GM12872 (cell line): ENCODE results near the gene TNS1.

Experiments used
- TF ChIP-seq, protein P1 (sequence below): IDR thresholded peaks from 3 replicates; pipeline ENCODE4 v1.5.1; 2011; ENCODE audit warnings: low read depth, mild to moderate bottlenecking, low read length, moderate library complexity; ENCODE audit not compliant: insufficient read depth

Gene TNS1

DNA sequence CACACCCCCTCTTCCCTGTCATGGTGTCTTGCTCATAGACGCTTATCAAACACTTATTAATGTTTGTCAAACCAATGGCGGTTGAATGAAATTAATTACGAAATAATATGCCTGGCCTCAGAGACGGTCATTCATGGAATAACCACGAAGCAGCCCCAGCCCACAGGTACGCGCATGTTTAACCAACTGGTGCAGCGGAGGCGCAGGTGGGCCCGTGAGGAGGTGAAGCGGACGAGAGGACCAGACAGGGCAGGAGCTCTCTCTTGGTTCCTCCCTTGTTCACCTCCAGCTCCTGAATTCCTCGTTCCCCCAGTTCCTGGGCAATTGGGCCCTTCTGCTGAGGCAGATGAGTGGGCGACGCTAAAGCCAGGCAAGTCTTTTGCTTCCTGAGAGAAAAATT is 169.8 kb downstream of the TNS1 start:
- TF ChIP-seq, protein P1, sequence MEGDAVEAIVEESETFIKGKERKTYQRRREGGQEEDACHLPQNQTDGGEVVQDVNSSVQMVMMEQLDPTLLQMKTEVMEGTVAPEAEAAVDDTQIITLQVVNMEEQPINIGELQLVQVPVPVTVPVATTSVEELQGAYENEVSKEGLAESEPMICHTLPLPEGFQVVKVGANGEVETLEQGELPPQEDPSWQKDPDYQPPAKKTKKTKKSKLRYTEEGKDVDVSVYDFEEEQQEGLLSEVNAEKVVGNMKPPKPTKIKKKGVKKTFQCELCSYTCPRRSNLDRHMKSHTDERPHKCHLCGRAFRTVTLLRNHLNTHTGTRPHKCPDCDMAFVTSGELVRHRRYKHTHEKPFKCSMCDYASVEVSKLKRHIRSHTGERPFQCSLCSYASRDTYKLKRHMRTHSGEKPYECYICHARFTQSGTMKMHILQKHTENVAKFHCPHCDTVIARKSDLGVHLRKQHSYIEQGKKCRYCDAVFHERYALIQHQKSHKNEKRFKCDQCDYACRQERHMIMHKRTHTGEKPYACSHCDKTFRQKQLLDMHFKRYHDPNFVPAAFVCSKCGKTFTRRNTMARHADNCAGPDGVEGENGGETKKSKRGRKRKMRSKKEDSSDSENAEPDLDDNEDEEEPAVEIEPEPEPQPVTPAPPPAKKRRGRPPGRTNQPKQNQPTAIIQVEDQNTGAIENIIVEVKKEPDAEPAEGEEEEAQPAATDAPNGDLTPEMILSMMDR = no peak

GRCh38 chr2:217832115-217832514 is 170.7 kb downstream of the TNS1 start:
- TF ChIP-seq, protein P1 = no peak

- TF ChIP-seq, protein P1 = no peak
Measured at GRCh38 chr2:217831306-217831705, 171.5 kb downstream of the TNS1 start.

- TF ChIP-seq, protein P1 = no peak
Measured at GRCh38 chr2:217830807-217831206, 172.0 kb downstream of the TNS1 start.

- TF ChIP-seq, protein P1 = no peak
Measured at GRCh38 chr2:217830061-217830460, 172.7 kb downstream of the TNS1 start.

DNA sequence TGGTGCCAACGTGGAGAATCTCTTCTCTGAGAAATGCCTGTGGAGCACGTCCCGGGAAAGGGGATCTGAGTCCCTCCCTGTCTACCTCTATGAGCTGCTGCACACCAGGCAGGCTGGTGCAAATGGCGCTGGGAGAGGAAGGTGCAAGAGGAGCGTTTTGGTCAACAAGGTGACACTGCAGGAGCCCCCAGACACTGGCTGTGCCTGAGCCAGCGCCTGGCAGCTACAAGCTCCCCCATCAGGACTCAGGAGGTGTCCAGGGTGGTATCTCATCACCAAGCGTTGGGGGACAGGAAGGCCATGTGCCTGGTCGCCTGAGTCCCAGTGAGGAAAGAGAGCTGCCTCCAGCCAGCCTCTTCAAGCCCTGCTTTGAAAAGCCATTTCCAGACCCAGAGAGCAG is 173.4 kb downstream of the TNS1 start:
- TF ChIP-seq, protein P1 = no peak

- TF ChIP-seq, protein P1 = no peak
Measured at GRCh38 chr2:217828336-217828735, 174.5 kb downstream of the TNS1 start.

DNA sequence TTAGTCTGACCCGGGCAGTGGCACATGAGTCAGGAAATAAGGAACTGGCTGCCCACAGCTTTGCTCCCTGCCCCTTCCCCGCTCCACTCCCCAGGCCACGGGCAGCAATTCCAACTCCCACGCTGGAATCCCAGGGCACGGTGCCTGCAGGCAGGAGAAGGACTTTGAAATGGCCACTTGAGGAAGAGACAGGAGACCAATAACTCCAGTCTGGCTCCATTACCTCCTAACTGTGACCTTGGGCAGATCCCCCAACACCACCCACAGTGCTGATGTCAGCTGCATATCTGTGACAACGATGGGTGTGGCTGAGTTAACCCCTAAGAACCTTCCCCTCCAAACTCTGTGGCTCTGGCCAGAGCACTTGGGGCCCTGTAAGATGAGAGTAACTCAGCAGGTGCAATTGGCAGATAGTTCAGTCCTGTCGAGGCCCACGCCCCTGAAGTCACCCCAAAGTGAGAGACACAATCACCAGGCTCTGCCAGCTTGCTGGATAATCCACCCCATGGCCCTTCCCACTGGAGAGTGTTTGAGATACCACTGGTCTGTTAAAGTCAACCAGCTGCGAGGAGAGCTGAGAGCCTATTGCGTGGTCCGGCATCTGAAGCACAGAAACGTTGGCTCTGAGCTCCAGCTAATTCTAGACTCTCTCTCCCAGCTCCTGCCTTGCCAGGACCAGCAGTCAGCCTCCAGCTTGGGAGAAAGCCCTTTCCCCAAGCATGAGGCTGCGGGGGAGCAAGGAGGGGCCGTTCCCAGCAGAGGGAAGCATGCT is 175.2 kb downstream of the TNS1 start:
- TF ChIP-seq, protein P1 = no peak
